Esophagus muscularis mucosa (tissue), 3 donors: ENCODE measurements around the gene ACP3.

Experiments used
- CTCF ChIP-seq, 3 experiments: fragments of 200-600 bp in 2 of 3; fragments of 450-650 bp in 1 of 3; sonication (generic) in 2 of 3; IDR thresholded peaks; one replicate each; pipeline ENCODE4 v1.5.1; 2017 to 2019; ENCODE audit warnings: antibody characterized with exemption in 3 of 3, mild to moderate bottlenecking in 2 of 3, moderate library complexity in 1 of 3
- POLR2A ChIP-seq: fragments of 450-650 bp; IDR thresholded peaks from one replicate; pipeline ENCODE4 v1.6.1; 2017; ENCODE audit warnings: antibody characterized with exemption, moderate library complexity, mild to moderate bottlenecking, low read depth

DNA sequence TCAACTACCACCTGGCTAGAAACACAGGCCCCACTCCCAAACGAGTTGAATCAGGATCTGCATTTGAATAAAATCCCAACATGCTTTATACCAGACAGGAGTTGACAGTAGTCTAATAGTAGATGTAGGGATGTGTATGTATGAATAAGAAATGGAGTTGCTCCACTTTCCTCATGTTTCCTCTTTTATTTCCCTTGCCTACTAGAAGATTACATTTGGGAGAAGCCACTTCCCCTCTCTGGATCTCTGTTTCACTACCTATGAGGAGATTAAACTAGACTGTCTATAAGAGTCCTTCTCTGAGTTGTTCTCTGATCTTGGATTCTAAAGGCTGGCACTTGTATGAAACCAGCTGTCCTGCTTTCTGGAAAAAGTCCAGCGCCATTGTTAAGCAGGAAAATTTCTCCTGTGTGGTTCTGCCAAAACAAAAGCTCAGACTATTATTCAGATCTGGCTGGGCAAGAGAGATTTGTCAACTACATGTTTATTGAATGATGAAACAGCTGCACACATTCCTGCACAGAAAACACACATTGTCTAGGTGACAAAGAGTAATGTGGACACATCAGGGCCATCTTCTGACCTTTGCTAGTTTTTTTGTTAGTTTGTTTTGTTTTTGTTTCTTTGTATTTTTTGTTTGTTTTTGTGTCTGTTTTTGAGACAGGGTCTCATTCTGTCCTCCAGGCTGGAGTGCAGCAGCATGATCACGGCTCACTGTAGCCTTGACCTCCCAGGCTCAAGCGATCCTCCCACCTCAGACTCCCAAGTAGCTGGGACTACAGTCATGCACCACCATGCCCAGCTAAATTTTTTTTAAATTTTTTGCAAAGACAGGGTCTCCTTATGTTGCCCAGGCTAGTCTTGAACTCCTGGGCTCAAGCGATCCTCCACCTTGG lies 29.9 kb downstream of the ACP3 start:
- TF ChIP-seq CTCF (IDR thresholded peaks at IDR 0.05) (no peak), POLR2A (no peak)
